GM23338 (cell line): ENCODE results near the gene SIRT6. TPM values are rescaled to one million over a fixed set of nuclear protein-coding genes. Genes with fewer than 3 reads are reported as not detected.

Experiments
- ATAC-seq: fragments of 200-7000 bp; cut with Tn5 transposase; 3 replicates; pipeline ENCODE4 v1.9.1; 2020
- DNase-seq: peaks from one replicate; pipeline ENCODE4 v3.0.0-alpha.2; 2015; ENCODE audit warnings: low spot score
- H2AFZ ChIP-seq: fragments of 200-600 bp; sonication (generic); 2 replicates; pipeline ENCODE4 v1.8.0; 2016; ENCODE audit warnings: antibody characterized with exemption, mild to moderate bottlenecking, moderate library complexity
- H3F3A ChIP-seq: fragments of 200-600 bp; sonication (generic); replicated peaks from 2 replicates; pipeline ENCODE4 v1.8.0; 2017; ENCODE audit warnings: antibody characterized with exemption, mixed run types, low read depth
- H3K27ac ChIP-seq: fragments of 200-600 bp; sonication (generic); 2 replicates; pipeline ENCODE4 v1.6.1; 2016; ENCODE audit warnings: low read depth
- H3K27me3 ChIP-seq: fragments of 200-600 bp; sonication (generic); 2 replicates; pipeline ENCODE4 v1.8.0; 2016; ENCODE audit warnings: mild to moderate bottlenecking, mixed run types, moderate library complexity; ENCODE audit not compliant: insufficient read depth
- H3K36me3 ChIP-seq: fragments of 200-600 bp; sonication (generic); 2 replicates; pipeline ENCODE4 v1.8.0; 2016; ENCODE audit warnings: mild to moderate bottlenecking; ENCODE audit not compliant: insufficient read depth
- H3K4me1 ChIP-seq: fragments of 200-600 bp; sonication (generic); 2 replicates; pipeline ENCODE4 v1.8.0; 2016; ENCODE audit warnings: mild to moderate bottlenecking, moderate library complexity; ENCODE audit not compliant: insufficient read depth
- H3K4me2 ChIP-seq: fragments of 200-600 bp; sonication (generic); 2 replicates; pipeline ENCODE4 v1.7.1; 2017; ENCODE audit warnings: mixed run types
- H3K4me3 ChIP-seq: fragments of 200-600 bp; sonication (generic); 2 replicates; pipeline ENCODE4 v1.6.1; 2016; ENCODE audit warnings: mixed run types
- H3K79me2 ChIP-seq: fragments of 200-600 bp; sonication (generic); replicated peaks from 2 replicates; pipeline ENCODE4 v1.8.0; 2017; ENCODE audit warnings: mild to moderate bottlenecking; ENCODE audit not compliant: insufficient read depth
- H3K9me2 ChIP-seq: fragments of 200-600 bp; sonication (generic); 2 replicates; pipeline ENCODE4 v1.8.0; 2017; ENCODE audit not compliant: insufficient read depth
- H4K20me1 ChIP-seq: fragments of 200-600 bp; sonication (generic); replicated peaks from 2 replicates; pipeline ENCODE4 v1.8.0; 2017; ENCODE audit warnings: mild to moderate bottlenecking; ENCODE audit not compliant: insufficient read depth
- H3K27ac Mint-ChIP-seq: 2 replicates; pipeline ENCODE4 v1.8.0; 2020; ENCODE audit warnings: inconsistent platforms, mild to moderate bottlenecking, moderate library complexity, mixed read lengths
- H3K27me3 Mint-ChIP-seq: 3 replicates; pipeline ENCODE4 v1.8.0; 2022; ENCODE audit warnings: low read depth, mild to moderate bottlenecking, moderate library complexity, mixed read lengths, inconsistent platforms; ENCODE audit not compliant: insufficient read depth, poor library complexity
- H3K36me3 Mint-ChIP-seq: 3 replicates; pipeline ENCODE4 v1.8.0; 2021; ENCODE audit warnings: low read depth, mild to moderate bottlenecking, inconsistent platforms, moderate library complexity, mixed read lengths
- H3K4me1 Mint-ChIP-seq: 3 replicates; pipeline ENCODE4 v1.8.0; 2020; ENCODE audit warnings: mild to moderate bottlenecking, inconsistent platforms, mixed read lengths
- H3K4me3 Mint-ChIP-seq: 3 replicates; pipeline ENCODE4 v1.8.0; 2021; ENCODE audit warnings: moderate library complexity, mild to moderate bottlenecking, inconsistent platforms, mixed read lengths
- H3K9me3 Mint-ChIP-seq: 3 replicates; pipeline ENCODE4 v1.8.0; 2020; ENCODE audit warnings: moderate library complexity, mild to moderate bottlenecking, inconsistent platforms, mixed read lengths
- ETS1 ChIP-seq: IDR thresholded peaks from 2 replicates; pipeline ENCODE4 v1.6.1; 2016; ENCODE audit warnings: antibody characterized with exemption
- EZH2 ChIP-seq: fragments of 200-600 bp; sonication (generic); IDR thresholded peaks from one replicate; pipeline ENCODE4 v1.8.0; 2017; ENCODE audit warnings: antibody characterized with exemption, mild to moderate bottlenecking, low read depth; ENCODE audit not compliant: unreplicated experiment
- EZH2phosphoT487 ChIP-seq: fragments of 200-600 bp; sonication (generic); IDR thresholded peaks from one replicate; pipeline ENCODE4 v1.8.1; 2018; ENCODE audit warnings: antibody characterized with exemption; ENCODE audit not compliant: unreplicated experiment
- JUNB ChIP-seq: IDR thresholded peaks from one replicate; pipeline ENCODE4 v1.6.1; 2016; ENCODE audit warnings: antibody characterized with exemption; ENCODE audit not compliant: unreplicated experiment
- POLR2AphosphoS5 ChIP-seq: IDR thresholded peaks from 2 replicates; pipeline ENCODE4 v1.6.1; 2016; ENCODE audit warnings: antibody characterized with exemption, low read depth
- STAT1 ChIP-seq: IDR thresholded peaks from one replicate; pipeline ENCODE4 v1.6.1; 2016; ENCODE audit warnings: antibody characterized with exemption; ENCODE audit not compliant: unreplicated experiment
- ZNF114 ChIP-seq: fragments of 250-450 bp; sonication (Bioruptor Pico); IDR thresholded peaks from 2 replicates; pipeline ENCODE4 v1.5.0; 2020; ENCODE audit warnings: mild to moderate bottlenecking, moderate library complexity
- ZNF331 ChIP-seq: fragments of 250-450 bp; sonication (Bioruptor Pico); IDR thresholded peaks from 2 replicates; pipeline ENCODE4 v1.5.0; 2020; ENCODE audit warnings: low read depth, mild to moderate bottlenecking, moderate library complexity
- ZNF462 ChIP-seq: fragments of 250-450 bp; sonication (Bioruptor Pico); IDR thresholded peaks from 2 replicates; pipeline ENCODE4 v1.5.0; 2020; ENCODE audit warnings: mild to moderate bottlenecking, moderate library complexity
- polyA plus RNA-seq: library from polyadenylated mRNA; unstranded; fragments of >200 nt; fragmentation: Nextera tagmentation; extraction: Ambion mirVana; gene quantifications from 2 replicates; pipeline ENCODE4 v1.2.1, GENCODE V29; 2016
- total RNA-seq: library from RNA; depleted of rRNA; stranded (reverse); fragments of >200 nt; shearing (Covaris generic); gene quantifications from 2 replicates; pipeline ENCODE4 v1.2.3, GENCODE V29; 2014

SIRT6 gene
- total and polyA plus RNA-seq, 2 experiments from 2014 or later = 18.9 to 26.7 TPM

GRCh38 chr19:4157164-4157563 is 25.2 kb downstream of the SIRT6 start (continued):
- no peak for TF ChIP-seq ETS1
- TF ChIP-seq STAT1 = no peak
- no peak for TF ChIP-seq ZNF331 (CRISPR knock-in tag)
- no peak for TF ChIP-seq ZNF462 (CRISPR knock-in tag)
- no peak for TF ChIP-seq ZNF114
- no peak for TF ChIP-seq EZH2
- TF ChIP-seq EZH2phosphoT487 = no peak

- no peak overlapping the region for H3K4me3 Mint-ChIP-seq
- no peak overlapping the region for H3K27ac Mint-ChIP-seq
- peaks cover 4% of the 10 kb centered on the region for H3K27me3 Mint-ChIP-seq
- Histone ChIP-seq H3K4me2 (no peak overlapping the region), H3K4me3 (no peak overlapping the region), H3K27me3 (no peaks in the 10 kb centered on the region), H3K27ac (no peak overlapping the region), H2AFZ (no peak overlapping the region), H4K20me1 (no peaks in the 10 kb centered on the region), H3K4me1 (no peaks in the 10 kb centered on the region), H3F3A (no peaks in the 10 kb centered on the region), H3K79me2 (no peaks in the 10 kb centered on the region), H3K9me2 (no peaks in the 10 kb centered on the region), H3K36me3 (no peaks in the 10 kb centered on the region)
- no peak for TF ChIP-seq ZNF114
- TF ChIP-seq POLR2AphosphoS5 = no peak
- no peak for TF ChIP-seq JUNB
- no peak for TF ChIP-seq STAT1
- TF ChIP-seq EZH2 = no peak
- no peak for TF ChIP-seq ZNF331 (CRISPR knock-in tag)
- H3K9me3 Mint-ChIP-seq = no peaks in the 10 kb centered on the region
- ATAC-seq (no peak), DNase-seq (no peak)
- no peaks in the 10 kb centered on the region for H3K4me1 Mint-ChIP-seq
- H3K36me3 Mint-ChIP-seq = no peaks in the 10 kb centered on the region
These were observed 27.6 kb downstream of the SIRT6 start for GRCh38 chr19:4154571-4155312.
